Tongue (tissue), 2 donors: ENCODE results near the gene WDR72. TPM values are rescaled to one million over a fixed set of nuclear protein-coding genes. Genes with fewer than 3 reads are reported as not detected.
A peak's percentile ranks its signal among the peaks of the same experiment; 100 is the strongest.
"Not testable (repeated sequence)": the region's sequence is repeated elsewhere in the genome, so short reads cannot be mapped to it uniquely, and the experiment has no call there.

Source experiments
- DNase-seq: peaks from one replicate; pipeline ENCODE4 v3.0.0-alpha.2; 2015
- total RNA-seq: library from RNA; depleted of rRNA; stranded (reverse); fragments of >200 nt; gene quantifications from one replicate; pipeline ENCODE4 v1.2.3, GENCODE V29; 2014

The WDR72 gene
- total RNA-seq, 1 donor from 2014 or later: 0.62 TPM

- DNase-seq: no peak
Observed at GRCh38 chr15:53695365-53695764, 64.1 kb downstream of the WDR72 start.

GRCh38 chr15:53694476-53694874, 65.0 kb downstream of the WDR72 start:
- no peak for DNase-seq

GRCh38 chr15:53693729-53694475, 65.6 kb downstream of the WDR72 start:
- DNase-seq: peak; percentile 69

- DNase-seq: not testable (repeated sequence)
Observed at GRCh38 chr15:53684162-53684561, 75.3 kb downstream of the WDR72 start.

GRCh38 chr15:53681056-53681455, 78.4 kb downstream of the WDR72 start:
- DNase-seq: no peak

- no peak for DNase-seq
Observed at GRCh38 chr15:53675832-53676231, 83.6 kb downstream of the WDR72 start.

- no peak for DNase-seq
Observed at GRCh38 chr15:53671545-53671944, 87.9 kb downstream of the WDR72 start.

- no peak for DNase-seq
Observed at GRCh38 chr15:53670701-53671100, 88.8 kb downstream of the WDR72 start.

- DNase-seq: no peak
Observed at GRCh38 chr15:53665930-53666329, 93.5 kb downstream of the WDR72 start.

GRCh38 chr15:53658827-53659555, 100.5 kb downstream of the WDR72 start:
- DNase-seq: peak; percentile 12

- no peak for DNase-seq
Observed at GRCh38 chr15:53658255-53658654, 101.2 kb downstream of the WDR72 start.

- no peak for DNase-seq
Observed at GRCh38 chr15:53648934-53649333, 110.5 kb downstream of the WDR72 start.

- no peak for DNase-seq
Observed at GRCh38 chr15:53644660-53645059, 114.8 kb downstream of the WDR72 start.

GRCh38 chr15:53634517-53635106, 124.9 kb downstream of the WDR72 start:
- DNase-seq: no peak

GRCh38 chr15:53627279-53627678, 132.2 kb downstream of the WDR72 start:
- no peak for DNase-seq

GRCh38 chr15:53625962-53626845, 133.3 kb downstream of the WDR72 start:
- no peak for DNase-seq

- DNase-seq: no peak
Observed at GRCh38 chr15:53625260-53625659, 134.2 kb downstream of the WDR72 start.

- DNase-seq: no peak
Observed at GRCh38 chr15:53618461-53618860, 141.0 kb downstream of the WDR72 start.

- DNase-seq: no peak
Observed at GRCh38 chr15:53611145-53611920, 148.1 kb downstream of the WDR72 start.

- DNase-seq: no peak
Observed at GRCh38 chr15:53591041-53591440, 168.4 kb downstream of the WDR72 start.

- DNase-seq: no peak
Observed at GRCh38 chr15:53590380-53590779, 169.1 kb downstream of the WDR72 start.
